HEK293T (cell line): ENCODE data around the gene DHRS13.

ENCODE experiments used
- ARNT ChIP-seq: fragments of 450-650 bp; IDR thresholded peaks from 2 replicates; pipeline ENCODE4 v1.6.1; 2017; ENCODE audit warnings: mild to moderate bottlenecking
- BHLHE40 ChIP-seq: fragments of 450-650 bp; IDR thresholded peaks from 2 replicates; pipeline ENCODE4 v1.6.1; 2016; ENCODE audit warnings: mild to moderate bottlenecking, moderate library complexity, borderline replicate concordance
- CTBP1 ChIP-seq: fragments of 450-650 bp; IDR thresholded peaks from 2 replicates; pipeline ENCODE4 v1.6.1; 2016; ENCODE audit warnings: borderline replicate concordance
- ELF4 ChIP-seq: fragments of 450-650 bp; IDR thresholded peaks from 2 replicates; pipeline ENCODE4 v1.6.1; 2017; ENCODE audit warnings: antibody characterized with exemption
- FOXM1 ChIP-seq: fragments of 450-650 bp; IDR thresholded peaks from 2 replicates; pipeline ENCODE4 v1.6.1; 2017; ENCODE audit warnings: mild to moderate bottlenecking, borderline replicate concordance
- LEF1 ChIP-seq: fragments of 450-650 bp; IDR thresholded peaks from 2 replicates; pipeline ENCODE4 v1.6.1; 2017; ENCODE audit warnings: mild to moderate bottlenecking, borderline replicate concordance
- SP1 ChIP-seq: fragments of 450-650 bp; IDR thresholded peaks from 2 replicates; pipeline ENCODE4 v1.6.1; 2017
- ZNF384 ChIP-seq: fragments of 450-650 bp; IDR thresholded peaks from 2 replicates; pipeline ENCODE4 v1.6.1; 2016
- TF ChIP-seq, protein P1 (sequence below): fragments of 450-650 bp; IDR thresholded peaks from 2 replicates; pipeline ENCODE4 v1.6.1; 2016

DNA sequence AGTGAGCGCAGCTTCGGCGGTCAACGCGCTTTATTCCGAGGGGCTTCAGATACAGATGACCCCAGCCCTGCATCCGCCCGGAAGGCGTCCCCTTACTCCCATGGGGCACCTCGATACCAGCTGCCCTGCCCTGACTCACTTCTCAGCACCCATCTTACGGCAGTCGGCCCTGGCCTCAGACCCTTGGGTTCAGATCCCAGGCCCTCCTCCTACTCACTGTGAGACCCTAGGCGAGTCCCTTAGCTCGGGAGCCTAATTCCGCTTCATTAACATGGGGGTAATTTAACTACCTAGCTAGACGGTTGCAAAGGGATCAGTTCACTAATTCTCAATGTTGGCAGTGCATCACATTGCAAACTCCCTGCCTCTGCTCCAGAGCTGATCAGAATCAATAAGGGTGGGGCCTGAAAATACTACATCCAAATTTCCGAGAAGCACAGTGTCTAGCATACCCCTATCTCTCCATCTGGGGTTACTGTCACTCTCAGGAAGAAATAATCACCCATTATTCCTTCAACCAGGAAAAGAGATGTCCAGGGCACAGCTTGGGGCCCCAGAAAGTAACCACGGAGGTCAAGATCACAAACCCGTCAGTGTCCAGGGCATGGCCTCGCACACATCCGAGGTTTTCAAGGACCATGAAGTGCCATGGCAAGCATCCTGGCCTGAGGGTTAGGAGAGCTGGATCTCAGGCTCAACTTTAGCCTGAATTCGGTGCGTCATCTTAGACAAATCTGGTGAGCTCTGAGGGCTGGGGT is 4.9 kb downstream of the DHRS13 start:
- TF ChIP-seq LEF1: no peak
- TF ChIP-seq SP1: no peak
- no peak for TF ChIP-seq BHLHE40
- TF ChIP-seq FOXM1: no peak
- TF ChIP-seq, protein P1, sequence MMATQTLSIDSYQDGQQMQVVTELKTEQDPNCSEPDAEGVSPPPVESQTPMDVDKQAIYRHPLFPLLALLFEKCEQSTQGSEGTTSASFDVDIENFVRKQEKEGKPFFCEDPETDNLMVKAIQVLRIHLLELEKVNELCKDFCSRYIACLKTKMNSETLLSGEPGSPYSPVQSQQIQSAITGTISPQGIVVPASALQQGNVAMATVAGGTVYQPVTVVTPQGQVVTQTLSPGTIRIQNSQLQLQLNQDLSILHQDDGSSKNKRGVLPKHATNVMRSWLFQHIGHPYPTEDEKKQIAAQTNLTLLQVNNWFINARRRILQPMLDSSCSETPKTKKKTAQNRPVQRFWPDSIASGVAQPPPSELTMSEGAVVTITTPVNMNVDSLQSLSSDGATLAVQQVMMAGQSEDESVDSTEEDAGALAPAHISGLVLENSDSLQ: no peak
- no peak for TF ChIP-seq ELF4
- no peak for TF ChIP-seq ZNF384
- no peak for TF ChIP-seq ARNT
- TF ChIP-seq CTBP1: no peak
